HepG2 (cell line): Measurements from ENCODE around the gene KRT24. TPM values are rescaled to one million over a fixed set of nuclear protein-coding genes. Genes with fewer than 3 reads are reported as not detected.

Experiments
- ATAC-seq: fragments of 200-7000 bp; cut with Tn5 transposase; 3 replicates; pipeline ENCODE4 v1.9.1; 2020; ENCODE audit warnings: mild to moderate bottlenecking, moderate library complexity
- Bru-seq: library from RNA; stranded (reverse); fragments of 400-500 nt; gene quantifications from one replicate; lab custom pipeline; 2021; lab: Mats Ljungman, UMichigan
- BruChase-seq, 2 experiments: library from RNA; stranded (reverse); fragments of 400-500 nt; gene quantifications; one replicate each; lab custom pipeline; 2021; lab: Mats Ljungman, UMichigan
- BruUV-seq: library from RNA; stranded (reverse); fragments of 400-500 nt; replicated peaks from 2 replicates; lab custom pipeline; 2021; lab: Mats Ljungman, UMichigan
- CTCF ChIA-PET: fragments of 300-600 bp; formaldehyde crosslinking; extraction: SDS; loops from one replicate; lab custom pipeline; 2021; ENCODE audit warnings: low total read pairs, inconsistent platforms, low intra/inter-chr PET ratio; lab: Yijun Ruan, JAX
- POLR2A ChIA-PET: fragments of 350-600 bp; sonication (Branson Sonifier 250); formaldehyde crosslinking; loops from one replicate; lab custom pipeline; 2020; ENCODE audit warnings: antibody characterized with exemption, inconsistent platforms; lab: Yijun Ruan, JAX
- DNase-seq: peaks from one replicate; pipeline ENCODE4 v3.0.0-alpha.2; 2015; ENCODE audit warnings: low spot score
- FAIRE-seq: peaks from 3 replicates; lab custom pipeline; 2011; peaks lifted over from hg19 to GRCh38; lab: Jason Lieb, UNC
- H2AFZ ChIP-seq: one replicate; pipeline ENCODE4 v1.6.1; 2011; ENCODE audit warnings: low read length, inconsistent platforms
- H3K27ac ChIP-seq: fragments of 300-600 bp; 3 replicates; pipeline ENCODE4 v1.8.0; 2011; ENCODE audit warnings: mixed run types, mild to moderate bottlenecking, mixed read lengths, low read length, inconsistent platforms; ENCODE audit not compliant: insufficient read depth; ENCODE audit errors: extremely low read length
- H3K27me3 ChIP-seq, 2 experiments: fragments of 200-600 bp in 1 of 2; 2 replicates in 1 of 2; 3 replicates in 1 of 2; pipeline versions ENCODE4 v1.6.0 to v1.8.0; 2011; ENCODE audit warnings: low read length in 2 of 2, mild to moderate bottlenecking in 2 of 2, moderate library complexity in 2 of 2, inconsistent platforms in 1 of 2; ENCODE audit not compliant: insufficient read depth in 2 of 2, control insufficient read depth in 1 of 2
- H3K36me3 ChIP-seq, 2 experiments: fragments of 200-600 bp in 1 of 2; replicated peaks in 1 of 2; 2 replicates in 1 of 2; 3 replicates in 1 of 2; pipeline versions ENCODE4 v1.5.1 to v1.8.0; 2011; ENCODE audit warnings: low read length in 2 of 2, inconsistent platforms in 1 of 2; ENCODE audit not compliant: insufficient read depth in 2 of 2, control insufficient read depth in 1 of 2
- H3K4me1 ChIP-seq: 2 replicates; pipeline ENCODE4 v1.5.1; 2012; ENCODE audit warnings: low read length, inconsistent platforms; ENCODE audit not compliant: insufficient read depth
- H3K4me2 ChIP-seq: 2 replicates; pipeline ENCODE4 v1.6.0; 2011; ENCODE audit warnings: low read depth, low read length, inconsistent platforms
- H3K4me3 ChIP-seq, 3 experiments: fragments of 200-600 bp in 1 of 3; sonication (generic), shearing (Covaris generic) in 1 of 3; replicated peaks in 1 of 3; 2 replicates each; pipeline ENCODE4 v1.5.1; 2011 to 2016; ENCODE audit warnings: low read length in 3 of 3, inconsistent platforms in 2 of 3, low read depth in 2 of 3, mild to moderate bottlenecking in 2 of 3, control low read depth in 1 of 3, mixed read lengths in 1 of 3; ENCODE audit not compliant: insufficient read depth in 1 of 3
- H3K79me2 ChIP-seq: one replicate; pipeline ENCODE4 v1.6.1; 2011; ENCODE audit warnings: low read length, inconsistent platforms; ENCODE audit not compliant: insufficient read depth
- H3K9ac ChIP-seq: 2 replicates; pipeline ENCODE4 v1.6.0; 2011; ENCODE audit warnings: mild to moderate bottlenecking, low read depth, low read length, inconsistent platforms; ENCODE audit not compliant: insufficient read depth
- H3K9me3 ChIP-seq: 2 replicates; pipeline ENCODE4 v1.5.1; 2012; ENCODE audit warnings: mild to moderate bottlenecking, low read length
- H4K20me1 ChIP-seq: 2 replicates; pipeline ENCODE4 v1.6.0; 2011; ENCODE audit warnings: inconsistent platforms, mild to moderate bottlenecking, low read length, moderate library complexity; ENCODE audit not compliant: insufficient read depth
- AGO2 ChIP-seq: fragments of 200-400 bp; formaldehyde crosslinking; optimal IDR thresholded peaks from 2 replicates; pipeline ENCODE3; 2017; ENCODE audit warnings: mild to moderate bottlenecking, low read depth, low read length, moderate library complexity
- CAMTA2 ChIP-seq: sonication (generic); formaldehyde crosslinking; IDR thresholded peaks from 2 replicates; pipeline ENCODE4 v1.4.0; 2020; ENCODE audit warnings: mild to moderate bottlenecking, missing genetic modification reagents, borderline replicate concordance
- FOXC1 ChIP-seq: sonication (generic); formaldehyde crosslinking; IDR thresholded peaks from 2 replicates; pipeline ENCODE4 v1.8.0; 2022; ENCODE audit warnings: mild to moderate bottlenecking, missing genetic modification reagents, borderline replicate concordance
- GTF3A ChIP-seq: sonication (generic); formaldehyde crosslinking; conservative IDR thresholded peaks from 2 replicates; pipeline ENCODE4 v1.4.0; 2020; ENCODE audit warnings: mild to moderate bottlenecking, missing genetic modification reagents
- HDAC1 ChIP-seq: sonication (generic); formaldehyde crosslinking; IDR thresholded peaks from 2 replicates; pipeline ENCODE4 v1.5.1; 2020; ENCODE audit warnings: mild to moderate bottlenecking, missing genetic modification reagents
- NR1H2 ChIP-seq: sonication (generic); formaldehyde crosslinking; IDR thresholded peaks from 2 replicates; pipeline ENCODE4 v1.8.1; 2022; ENCODE audit warnings: low read depth, missing genetic modification reagents, borderline replicate concordance
- RBM22 ChIP-seq: fragments of 200-400 bp; formaldehyde crosslinking; optimal IDR thresholded peaks from 2 replicates; pipeline ENCODE3; 2017; ENCODE audit warnings: mild to moderate bottlenecking, low read length, moderate library complexity
- SMAD3 ChIP-seq: sonication (generic); formaldehyde crosslinking; IDR thresholded peaks from 2 replicates; pipeline ENCODE4 v1.4.0; 2020; ENCODE audit warnings: missing genetic modification reagents
- SNRNP70 ChIP-seq: fragments of 200-400 bp; formaldehyde crosslinking; IDR thresholded peaks from 2 replicates; pipeline ENCODE4 v1.6.1; 2017; ENCODE audit warnings: mild to moderate bottlenecking, low read depth, low read length, moderate library complexity
- TARDBP ChIP-seq: sonication (generic); formaldehyde crosslinking; IDR thresholded peaks from 2 replicates; pipeline ENCODE4 v1.8.0; 2022; ENCODE audit warnings: mild to moderate bottlenecking, missing genetic modification reagents
- ZNF30 ChIP-seq: sonication (generic); formaldehyde crosslinking; IDR thresholded peaks from 2 replicates; pipeline ENCODE4 v1.5.0; 2020; ENCODE audit warnings: mild to moderate bottlenecking, missing genetic modification reagents
- ZNF33B ChIP-seq: sonication (generic); formaldehyde crosslinking; IDR thresholded peaks from 2 replicates; pipeline ENCODE4 v1.5.1; 2020; ENCODE audit warnings: mild to moderate bottlenecking, missing genetic modification reagents
- WGBS: methylation state at CpG from one replicate; pipeline ENCODE4 v1.1.6; 2017; ENCODE audit warnings: low lambda C conversion rate; 5-methylcytosine and 5-hydroxymethylcytosine counted together
- in situ Hi-C: cut with HindIII; loops from 2 replicates; pipeline ENCODE4 v1.10.0; 2017; ENCODE audit warnings: low pct_unique_long_range_greater_than_20kb; ENCODE audit not compliant: extremely low pct_ligation_motif_present
- intact Hi-C: fragments of 100-400 bp; cut with micrococcal nuclease; formaldehyde crosslinking; loops from one replicate; pipeline ENCODE4 v1.10.0; 2022; ENCODE audit not compliant: unreplicated experiment
- long read RNA-seq, 2 experiments: library from RNA in 1 of 2; library from polyadenylated mRNA in 1 of 2; stranded (forward) in 1 of 2; unstranded in 1 of 2; transcript quantifications; one replicate each; pipeline ENCODE4 v2.0.0, GENCODE V29; 2019 to 2022
- polyA minus RNA-seq, 3 experiments: library from RNA; depleted of rRNA, polyadenylated mRNA; stranded (reverse); fragments of >200 nt; gene quantifications; 2 replicates each; pipeline ENCODE4 v1.2.3, GENCODE V29; 2011; ENCODE audit warnings: low replicate concordance in 1 of 3
- polyA plus RNA-seq, 8 experiments: library from polyadenylated mRNA; depleted of rRNA in 3 of 8; stranded (reverse) in 7 of 8; unstranded in 1 of 8; fragments of >200 nt; fragmentation: Illumina TruSeq in 4 of 8; extraction: Trizol in 4 of 8; gene quantifications; 2 replicates each; pipeline versions ENCODE4 v1.2.1 to v1.2.3, GENCODE V29; 2011 to 2016; ENCODE audit warnings: low read depth in 4 of 8, missing spikeins in 1 of 8, mixed read lengths in 1 of 8; ENCODE audit not compliant: insufficient read depth in 1 of 8
- total RNA-seq, 5 experiments: library from RNA; depleted of rRNA; stranded (reverse); fragments of >200 nt; fragmentation: Illumina TruSeq; extraction: Trizol; gene quantifications; 2 replicates each; pipeline ENCODE4 v1.2.3, GENCODE V29; 2016; ENCODE audit warnings: low read depth in 1 of 5
- TF ChIP-seq, protein P1 (sequence below): sonication (generic); formaldehyde crosslinking; IDR thresholded peaks from 2 replicates; pipeline ENCODE4 v1.5.0; 2020; ENCODE audit warnings: missing genetic modification reagents
- TF ChIP-seq, protein P2 (sequence below): sonication (generic); formaldehyde crosslinking; IDR thresholded peaks from 2 replicates; pipeline ENCODE4 v1.9.0; 2021; ENCODE audit warnings: mild to moderate bottlenecking, missing genetic modification reagents

Gene KRT24
- total RNA-seq (2016; rRNA removed; fragmentation: Illumina TruSeq; extraction: Trizol) (not detected in 2 replicates), polyA plus RNA-seq (2011; rRNA removed) (not detected in 2 replicates), polyA minus RNA-seq (2011; rRNA and poly(A)+ RNA removed; ENCODE audit: low replicate concordance) (not detected in 2 replicates), Bru-seq, nascent RNA (not detected), BruChase-seq, experiment 1, labeled RNA remaining after a 6-hour chase (not detected), BruChase-seq, experiment 2, labeled RNA remaining after a 2-hour chase (not detected)
- not detected in 2 replicates for total RNA-seq (2016; cell fraction: cytosol; rRNA removed; fragmentation: Illumina TruSeq; extraction: Trizol; ENCODE audit: low read depth)
- total RNA-seq (2016; cell fraction: insoluble cytoplasmic fraction; rRNA removed; fragmentation: Illumina TruSeq; extraction: Trizol), result not detected in 2 replicates
- total RNA-seq (2016; cell fraction: membrane; rRNA removed; fragmentation: Illumina TruSeq; extraction: Trizol), result not detected in 2 replicates
- total RNA-seq (2016; cell fraction: nucleus; rRNA removed; fragmentation: Illumina TruSeq; extraction: Trizol), result not detected in 2 replicates
- not detected in 2 replicates for polyA plus RNA-seq (2011; cell fraction: cytosol; rRNA removed)
- polyA plus RNA-seq (2011; cell fraction: nucleus; rRNA removed), result not detected in 2 replicates
- polyA plus RNA-seq (2012), result not detected in 2 replicates
- not detected in 2 replicates for polyA plus RNA-seq (2016; cell fraction: cytosol; fragmentation: Illumina TruSeq; extraction: Trizol; ENCODE audit: low read depth)
- not detected in 2 replicates for polyA plus RNA-seq (2016; cell fraction: insoluble cytoplasmic fraction; fragmentation: Illumina TruSeq; extraction: Trizol; ENCODE audit: low read depth)
- polyA plus RNA-seq (2016; cell fraction: membrane; fragmentation: Illumina TruSeq; extraction: Trizol; ENCODE audit: low read depth), result not detected in 2 replicates
- polyA plus RNA-seq (2016; cell fraction: nucleus; fragmentation: Illumina TruSeq; extraction: Trizol; ENCODE audit: insufficient read depth, low read depth), result not detected in 2 replicates
- not detected in 2 replicates for polyA minus RNA-seq (2011; cell fraction: cytosol; rRNA and poly(A)+ RNA removed)
- polyA minus RNA-seq (2011; cell fraction: nucleus; rRNA and poly(A)+ RNA removed), result not detected in 2 replicates
- long read RNA-seq, experiment 1, result 0 reads
- long read RNA-seq, experiment 2, result 0 reads

DNA sequence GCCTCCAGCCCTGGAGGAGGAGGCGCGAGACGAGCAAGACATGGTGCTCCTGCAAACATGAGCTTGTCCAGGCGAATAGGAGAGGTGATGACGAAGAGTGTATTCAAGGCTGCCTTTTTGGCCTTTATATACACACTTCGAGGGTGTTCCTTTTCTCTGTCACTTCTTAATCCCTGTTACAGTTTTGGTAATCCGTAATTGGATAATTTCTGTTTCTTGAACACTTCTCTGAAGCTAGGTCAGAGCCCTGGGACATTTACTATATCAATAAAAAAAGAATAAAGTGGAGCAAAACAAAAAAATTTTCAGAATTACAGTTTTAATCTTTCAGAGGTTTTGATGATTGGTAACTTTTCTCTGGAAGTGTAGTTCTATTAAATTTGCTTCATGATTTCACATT, at the start of gene KRT24:
KRT24 (minus strand) TSS at position 101 of the 400 bp plus-strand sequence; CDS start at position 42, 59 bp downstream.
- ATAC-seq (no peak), FAIRE-seq (no peak), DNase-seq (no peak)
- H3K9me3 ChIP-seq, result no peaks in the 10 kb centered on the region
- no peak within 1 kb of the TSS for H2AFZ ChIP-seq
- in situ Hi-C loops, result no loop called here
- ChIA-PET POLR2A (no interaction called here), CTCF (no interaction called here)
- WGBS, result 21% methylated on average over 7 of the region's 7 CpGs
- intact Hi-C loops, result no loop called here
- no peaks in the 10 kb centered on the region for H3K79me2 ChIP-seq
- H4K20me1 ChIP-seq, result no peaks in the 10 kb centered on the region
- H3K27me3 ChIP-seq, result peaks cover 2 to 26% of the 10 kb centered on the region in 2 experiments; a peak in 3 of 5 replicates
- no peak within 1 kb of the TSS for H3K4me3 ChIP-seq
- H3K36me3 ChIP-seq, result no peaks in the 10 kb centered on the region
- no TSS peak for BruUV-seq
- H3K4me1 ChIP-seq, result peaks cover 11% of the 10 kb centered on the region
- no peak within 1 kb of the TSS for H3K27ac ChIP-seq
- H3K9ac ChIP-seq, result no peak within 1 kb of the TSS
- H3K4me2 ChIP-seq, result no peak within 1 kb of the TSS
- TF ChIP-seq TARDBP (no peak), ZNF33B (CRISPR knock-in tag) (no peak), ZNF30 (no peak), SNRNP70 (no peak), RBM22 (no peak), SMAD3 (CRISPR knock-in tag) (no peak), FOXC1 (CRISPR knock-in tag) (no peak), HDAC1 (CRISPR knock-in tag) (no peak), NR1H2 (CRISPR knock-in tag) (no peak), AGO2 (no peak), GTF3A (CRISPR knock-in tag) (no peak), CAMTA2 (CRISPR knock-in tag) (no peak)
- TF ChIP-seq, protein P1, sequence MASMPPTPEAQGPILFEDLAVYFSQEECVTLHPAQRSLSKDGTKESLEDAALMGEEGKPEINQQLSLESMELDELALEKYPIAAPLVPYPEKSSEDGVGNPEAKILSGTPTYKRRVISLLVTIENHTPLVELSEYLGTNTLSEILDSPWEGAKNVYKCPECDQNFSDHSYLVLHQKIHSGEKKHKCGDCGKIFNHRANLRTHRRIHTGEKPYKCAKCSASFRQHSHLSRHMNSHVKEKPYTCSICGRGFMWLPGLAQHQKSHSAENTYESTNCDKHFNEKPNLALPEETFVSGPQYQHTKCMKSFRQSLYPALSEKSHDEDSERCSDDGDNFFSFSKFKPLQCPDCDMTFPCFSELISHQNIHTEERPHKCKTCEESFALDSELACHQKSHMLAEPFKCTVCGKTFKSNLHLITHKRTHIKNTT, result no peak
- TF ChIP-seq, protein P2, sequence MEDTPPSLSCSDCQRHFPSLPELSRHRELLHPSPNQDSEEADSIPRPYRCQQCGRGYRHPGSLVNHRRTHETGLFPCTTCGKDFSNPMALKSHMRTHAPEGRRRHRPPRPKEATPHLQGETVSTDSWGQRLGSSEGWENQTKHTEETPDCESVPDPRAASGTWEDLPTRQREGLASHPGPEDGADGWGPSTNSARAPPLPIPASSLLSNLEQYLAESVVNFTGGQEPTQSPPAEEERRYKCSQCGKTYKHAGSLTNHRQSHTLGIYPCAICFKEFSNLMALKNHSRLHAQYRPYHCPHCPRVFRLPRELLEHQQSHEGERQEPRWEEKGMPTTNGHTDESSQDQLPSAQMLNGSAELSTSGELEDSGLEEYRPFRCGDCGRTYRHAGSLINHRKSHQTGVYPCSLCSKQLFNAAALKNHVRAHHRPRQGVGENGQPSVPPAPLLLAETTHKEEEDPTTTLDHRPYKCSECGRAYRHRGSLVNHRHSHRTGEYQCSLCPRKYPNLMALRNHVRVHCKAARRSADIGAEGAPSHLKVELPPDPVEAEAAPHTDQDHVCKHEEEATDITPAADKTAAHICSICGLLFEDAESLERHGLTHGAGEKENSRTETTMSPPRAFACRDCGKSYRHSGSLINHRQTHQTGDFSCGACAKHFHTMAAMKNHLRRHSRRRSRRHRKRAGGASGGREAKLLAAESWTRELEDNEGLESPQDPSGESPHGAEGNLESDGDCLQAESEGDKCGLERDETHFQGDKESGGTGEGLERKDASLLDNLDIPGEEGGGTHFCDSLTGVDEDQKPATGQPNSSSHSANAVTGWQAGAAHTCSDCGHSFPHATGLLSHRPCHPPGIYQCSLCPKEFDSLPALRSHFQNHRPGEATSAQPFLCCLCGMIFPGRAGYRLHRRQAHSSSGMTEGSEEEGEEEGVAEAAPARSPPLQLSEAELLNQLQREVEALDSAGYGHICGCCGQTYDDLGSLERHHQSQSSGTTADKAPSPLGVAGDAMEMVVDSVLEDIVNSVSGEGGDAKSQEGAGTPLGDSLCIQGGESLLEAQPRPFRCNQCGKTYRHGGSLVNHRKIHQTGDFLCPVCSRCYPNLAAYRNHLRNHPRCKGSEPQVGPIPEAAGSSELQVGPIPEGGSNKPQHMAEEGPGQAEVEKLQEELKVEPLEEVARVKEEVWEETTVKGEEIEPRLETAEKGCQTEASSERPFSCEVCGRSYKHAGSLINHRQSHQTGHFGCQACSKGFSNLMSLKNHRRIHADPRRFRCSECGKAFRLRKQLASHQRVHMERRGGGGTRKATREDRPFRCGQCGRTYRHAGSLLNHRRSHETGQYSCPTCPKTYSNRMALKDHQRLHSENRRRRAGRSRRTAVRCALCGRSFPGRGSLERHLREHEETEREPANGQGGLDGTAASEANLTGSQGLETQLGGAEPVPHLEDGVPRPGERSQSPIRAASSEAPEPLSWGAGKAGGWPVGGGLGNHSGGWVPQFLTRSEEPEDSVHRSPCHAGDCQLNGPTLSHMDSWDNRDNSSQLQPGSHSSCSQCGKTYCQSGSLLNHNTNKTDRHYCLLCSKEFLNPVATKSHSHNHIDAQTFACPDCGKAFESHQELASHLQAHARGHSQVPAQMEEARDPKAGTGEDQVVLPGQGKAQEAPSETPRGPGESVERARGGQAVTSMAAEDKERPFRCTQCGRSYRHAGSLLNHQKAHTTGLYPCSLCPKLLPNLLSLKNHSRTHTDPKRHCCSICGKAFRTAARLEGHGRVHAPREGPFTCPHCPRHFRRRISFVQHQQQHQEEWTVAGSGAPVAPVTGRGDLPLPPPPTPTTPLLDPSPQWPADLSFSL, result no peak
